SK-N-SH (cell line): ENCODE data around the gene SEMA3A. TPM values are rescaled to one million over a fixed set of nuclear protein-coding genes. Genes with fewer than 3 reads are reported as not detected.

Source experiments
- CTCF ChIA-PET: fragments of 300-600, 350-600 bp; formaldehyde crosslinking; extraction: SDS; loops from one replicate; lab custom pipeline; 2021; lab: Yijun Ruan, JAX
- POLR2A ChIA-PET: fragments of 350-600 bp; sonication (Branson Sonifier 250); formaldehyde crosslinking; extraction: SDS; loops from one replicate; lab custom pipeline; 2020; ENCODE audit warnings: antibody characterized with exemption, inconsistent platforms; lab: Yijun Ruan, JAX
- DNase-seq: peaks from one replicate; pipeline ENCODE4 v3.0.0; 2012
- H2AFZ ChIP-seq: fragments of 200-600 bp; sonication (generic); 2 replicates; pipeline ENCODE4 v1.8.1; 2016; ENCODE audit warnings: antibody characterized with exemption, mild to moderate bottlenecking, low read depth
- H3F3A ChIP-seq: fragments of 200-600 bp; sonication (generic); replicated peaks from 2 replicates; pipeline ENCODE3; 2016; ENCODE audit warnings: antibody characterized with exemption, mild to moderate bottlenecking; ENCODE audit not compliant: insufficient read depth
- H3K27ac ChIP-seq, 2 experiments: fragments of 200-500 bp in 1 of 2; fragments of 200-600 bp in 1 of 2; sonication (Bioruptor generic) in 1 of 2; sonication (generic), shearing (Covaris generic) in 1 of 2; 2 replicates each; pipeline versions ENCODE4 v1.5.1 to v1.6.1; 2014 to 2016; ENCODE audit warnings: low read depth in 2 of 2, inconsistent platforms in 1 of 2, low read length in 1 of 2, mild to moderate bottlenecking in 1 of 2, mixed read lengths in 1 of 2
- H3K27me3 ChIP-seq: fragments of 200-600 bp; sonication (generic), shearing (Covaris generic); 2 replicates; pipeline ENCODE4 v1.6.1; 2016; ENCODE audit warnings: mixed run types; ENCODE audit not compliant: insufficient read depth
- H3K36me3 ChIP-seq, 2 experiments: fragments of 200-500 bp in 1 of 2; fragments of 200-600 bp in 1 of 2; sonication (Bioruptor generic) in 1 of 2; sonication (generic) in 1 of 2; replicated peaks in 1 of 2; 2 replicates each; pipeline versions ENCODE3 to v1.5.1; 2014 to 2016; ENCODE audit warnings: low read length in 1 of 2, mild to moderate bottlenecking in 1 of 2; ENCODE audit not compliant: insufficient read depth in 2 of 2, control insufficient read depth in 1 of 2
- H3K4me1 ChIP-seq, 2 experiments: fragments of 200-500 bp in 1 of 2; fragments of 200-600 bp in 1 of 2; sonication (Bioruptor generic) in 1 of 2; sonication (generic), shearing (Covaris generic) in 1 of 2; 2 replicates each; pipeline versions ENCODE4 v1.5.1 to v1.6.1; 2014 to 2016; ENCODE audit warnings: low read depth in 1 of 2, low read length in 1 of 2, mixed run types in 1 of 2; ENCODE audit not compliant: insufficient read depth in 2 of 2, control insufficient read depth in 1 of 2
- H3K4me2 ChIP-seq: fragments of 200-600 bp; sonication (generic), shearing (Covaris generic); 2 replicates; pipeline ENCODE4 v1.6.1; 2017; ENCODE audit warnings: mixed run types
- H3K4me3 ChIP-seq, 2 experiments: fragments of 200-500 bp in 1 of 2; fragments of 200-600 bp in 1 of 2; sonication (Bioruptor generic) in 1 of 2; sonication (generic), shearing (Covaris generic) in 1 of 2; 2 replicates each; pipeline versions ENCODE4 v1.5.1 to v1.8.1; 2014 to 2016; ENCODE audit warnings: low read depth in 2 of 2, inconsistent platforms in 1 of 2, low read length in 1 of 2, mild to moderate bottlenecking in 1 of 2, mixed read lengths in 1 of 2, moderate library complexity in 1 of 2
- H3K79me2 ChIP-seq: fragments of 200-600 bp; sonication (generic); 2 replicates; pipeline ENCODE4 v1.8.1; 2017; ENCODE audit warnings: mild to moderate bottlenecking; ENCODE audit not compliant: insufficient read depth
- H3K9ac ChIP-seq: fragments of 200-600 bp; sonication (generic); 2 replicates; pipeline ENCODE4 v1.6.1; 2017; ENCODE audit warnings: mixed run types
- H3K9me2 ChIP-seq: fragments of 200-600 bp; sonication (generic); 2 replicates; pipeline ENCODE4 v1.6.1; 2017; ENCODE audit warnings: mixed run types
- H3K9me3 ChIP-seq: fragments of 200-600 bp; sonication (generic); 2 replicates; pipeline ENCODE4 v1.6.1; 2017; ENCODE audit warnings: mixed run types, mild to moderate bottlenecking, moderate library complexity
- H4K20me1 ChIP-seq: fragments of 200-600 bp; sonication (generic); 2 replicates; pipeline ENCODE4 v1.6.1; 2017; ENCODE audit warnings: mild to moderate bottlenecking, mixed run types; ENCODE audit not compliant: insufficient read depth
- CHD2 ChIP-seq: fragments of 150-350 bp; IDR thresholded peaks from 2 replicates; pipeline ENCODE4 v1.6.1; 2018; ENCODE audit warnings: low read length; ENCODE audit not compliant: partially characterized antibody
- ELF1 ChIP-seq: IDR thresholded peaks from 2 replicates; pipeline ENCODE4 v1.4.0; 2012
- EP300 ChIP-seq, 2 experiments: IDR thresholded peaks; 2 replicates each; pipeline versions ENCODE4 v1.4.0 to v1.6.1; 2012; ENCODE audit warnings: borderline replicate concordance in 1 of 2, low read depth in 1 of 2, low read length in 1 of 2
- EZH2phosphoT487 ChIP-seq: fragments of 200-600 bp; sonication (generic); IDR thresholded peaks from 2 replicates; pipeline ENCODE4 v1.6.1; 2017; ENCODE audit warnings: low read depth, mixed run types, mild to moderate bottlenecking, antibody characterized with exemption, moderate library complexity, borderline replicate concordance
- FOSL2 ChIP-seq: IDR thresholded peaks from 2 replicates; pipeline ENCODE4 v1.4.0; 2012; ENCODE audit warnings: low read depth, mild to moderate bottlenecking, moderate library complexity, borderline replicate concordance
- GATA2 ChIP-seq: sonication (generic); formaldehyde crosslinking; IDR thresholded peaks from 2 replicates; pipeline ENCODE4 v1.5.0; 2020; ENCODE audit warnings: mild to moderate bottlenecking, missing genetic modification reagents
- JUND ChIP-seq: IDR thresholded peaks from 2 replicates; pipeline ENCODE4 v1.4.0; 2012
- MEF2A ChIP-seq: IDR thresholded peaks from 2 replicates; pipeline ENCODE4 v1.4.0; 2012; ENCODE audit warnings: low read depth, borderline replicate concordance
- RAD21 ChIP-seq: IDR thresholded peaks from 2 replicates; pipeline ENCODE4 v1.6.1; 2012; ENCODE audit warnings: mild to moderate bottlenecking, low read length
- RXRA ChIP-seq: IDR thresholded peaks from 2 replicates; pipeline ENCODE4 v1.4.0; 2012; ENCODE audit warnings: low read depth, mild to moderate bottlenecking, borderline replicate concordance
- SIN3A ChIP-seq: IDR thresholded peaks from 2 replicates; pipeline ENCODE4 v1.6.1; 2012; ENCODE audit warnings: low read depth, mild to moderate bottlenecking, low read length, moderate library complexity, borderline replicate concordance
- TEAD4 ChIP-seq: IDR thresholded peaks from 2 replicates; pipeline ENCODE4 v1.4.0; 2012; ENCODE audit warnings: mild to moderate bottlenecking, borderline replicate concordance; ENCODE audit not compliant: insufficient read depth
- YY1 ChIP-seq: IDR thresholded peaks from 2 replicates; pipeline ENCODE4 v1.4.0; 2012; ENCODE audit warnings: low read depth, mild to moderate bottlenecking
- WGBS: methylation state at CpG from one replicate; pipeline ENCODE4 v1.1.6; 2017; ENCODE audit warnings: low lambda C conversion rate; 5-methylcytosine and 5-hydroxymethylcytosine counted together
- polyA plus RNA-seq, 3 experiments: library from polyadenylated mRNA; depleted of rRNA; stranded (reverse); fragments of >200 nt; gene quantifications; 2 replicates each; pipeline ENCODE4 v1.2.3, GENCODE V29; 2012
- TF ChIP-seq, protein P1 (sequence below): IDR thresholded peaks from 2 replicates; pipeline ENCODE4 v1.4.0; 2012; ENCODE audit warnings: low read depth
- TF ChIP-seq, protein P2 (sequence below): fragments of 150-350 bp; IDR thresholded peaks from 2 replicates; pipeline ENCODE4 v1.6.1; 2017; ENCODE audit warnings: antibody characterized with exemption, low read length, low read depth, borderline replicate concordance
- TF ChIP-seq, protein P3 (sequence below): IDR thresholded peaks from 2 replicates; pipeline ENCODE4 v1.6.1; 2012; ENCODE audit warnings: mild to moderate bottlenecking, low read depth, low read length, moderate library complexity
- TF ChIP-seq, protein P4 (sequence below): IDR thresholded peaks from 2 replicates; pipeline ENCODE4; 2012

The SEMA3A gene
- polyA plus RNA-seq, 1 of the 3 experiments (the other 2 are of a cell fraction) = 15.9 TPM

DNA sequence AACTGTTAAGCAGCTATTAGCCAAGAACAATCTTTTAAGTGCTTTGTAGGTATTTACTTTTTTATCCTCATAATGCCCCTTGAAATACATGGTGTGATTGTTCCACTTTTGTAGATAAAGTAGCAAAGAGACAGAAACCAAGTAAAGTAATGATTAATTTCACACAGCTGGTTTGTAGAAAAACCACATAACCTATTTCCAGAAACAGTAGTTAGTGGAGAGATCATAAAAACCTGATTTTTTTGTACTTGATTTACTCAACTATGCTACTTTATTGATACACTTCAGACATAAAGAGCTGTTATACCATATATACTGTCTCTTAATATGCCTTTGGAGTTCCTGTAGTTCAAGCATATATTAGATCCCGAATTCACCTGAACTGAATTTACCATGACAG is 118.4 kb downstream of the SEMA3A start:
- H3K36me3 ChIP-seq = peaks cover 0 to 4% of the 10 kb centered on the region in 2 experiments
- DNase-seq = no peak
- no peaks in the 10 kb centered on the region for H4K20me1 ChIP-seq
- H3K9me2 ChIP-seq = no peaks in the 10 kb centered on the region
- H3K4me2 ChIP-seq = no peak overlapping the region
- no peaks in the 10 kb centered on the region for H3K27me3 ChIP-seq
- H2AFZ ChIP-seq = no peak overlapping the region
- peaks cover 2 to 19% of the 10 kb centered on the region in 2 experiments; a peak in 2 of 4 replicates for H3K4me1 ChIP-seq
- no peak overlapping the region for H3K9ac ChIP-seq
- CTCF ChIA-PET = interaction anchor here (1.0 kb wide), 1 partner anchor 27 kb away, joined by 3 read pairs; no protein-coding TSS in a partner anchor
- WGBS = 88% methylated on average over 1 of the region's 1 CpG
- H3K79me2 ChIP-seq = no peaks in the 10 kb centered on the region
- H3K27ac ChIP-seq = no peak overlapping the region
- H3K9me3 ChIP-seq = no peaks in the 10 kb centered on the region
- no peak overlapping the region for H3K4me3 ChIP-seq
- POLR2A ChIA-PET = no interaction called here
- TF ChIP-seq MEF2A = no peak
- TF ChIP-seq, protein P1, sequence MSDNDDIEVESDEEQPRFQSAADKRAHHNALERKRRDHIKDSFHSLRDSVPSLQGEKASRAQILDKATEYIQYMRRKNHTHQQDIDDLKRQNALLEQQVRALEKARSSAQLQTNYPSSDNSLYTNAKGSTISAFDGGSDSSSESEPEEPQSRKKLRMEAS = no peak
- no peak for TF ChIP-seq RAD21
- TF ChIP-seq, protein P2, sequence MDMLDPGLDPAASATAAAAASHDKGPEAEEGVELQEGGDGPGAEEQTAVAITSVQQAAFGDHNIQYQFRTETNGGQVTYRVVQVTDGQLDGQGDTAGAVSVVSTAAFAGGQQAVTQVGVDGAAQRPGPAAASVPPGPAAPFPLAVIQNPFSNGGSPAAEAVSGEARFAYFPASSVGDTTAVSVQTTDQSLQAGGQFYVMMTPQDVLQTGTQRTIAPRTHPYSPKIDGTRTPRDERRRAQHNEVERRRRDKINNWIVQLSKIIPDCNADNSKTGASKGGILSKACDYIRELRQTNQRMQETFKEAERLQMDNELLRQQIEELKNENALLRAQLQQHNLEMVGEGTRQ = no peak
- no peak for TF ChIP-seq CHD2
- no peak for TF ChIP-seq EP300 (IDR thresholded peaks at IDR 0.05; ENCODE audit: borderline replicate concordance in 1 of 2, low read depth in 1 of 2, low read length in 1 of 2)
- no peak for TF ChIP-seq GATA2
- TF ChIP-seq, protein P3, sequence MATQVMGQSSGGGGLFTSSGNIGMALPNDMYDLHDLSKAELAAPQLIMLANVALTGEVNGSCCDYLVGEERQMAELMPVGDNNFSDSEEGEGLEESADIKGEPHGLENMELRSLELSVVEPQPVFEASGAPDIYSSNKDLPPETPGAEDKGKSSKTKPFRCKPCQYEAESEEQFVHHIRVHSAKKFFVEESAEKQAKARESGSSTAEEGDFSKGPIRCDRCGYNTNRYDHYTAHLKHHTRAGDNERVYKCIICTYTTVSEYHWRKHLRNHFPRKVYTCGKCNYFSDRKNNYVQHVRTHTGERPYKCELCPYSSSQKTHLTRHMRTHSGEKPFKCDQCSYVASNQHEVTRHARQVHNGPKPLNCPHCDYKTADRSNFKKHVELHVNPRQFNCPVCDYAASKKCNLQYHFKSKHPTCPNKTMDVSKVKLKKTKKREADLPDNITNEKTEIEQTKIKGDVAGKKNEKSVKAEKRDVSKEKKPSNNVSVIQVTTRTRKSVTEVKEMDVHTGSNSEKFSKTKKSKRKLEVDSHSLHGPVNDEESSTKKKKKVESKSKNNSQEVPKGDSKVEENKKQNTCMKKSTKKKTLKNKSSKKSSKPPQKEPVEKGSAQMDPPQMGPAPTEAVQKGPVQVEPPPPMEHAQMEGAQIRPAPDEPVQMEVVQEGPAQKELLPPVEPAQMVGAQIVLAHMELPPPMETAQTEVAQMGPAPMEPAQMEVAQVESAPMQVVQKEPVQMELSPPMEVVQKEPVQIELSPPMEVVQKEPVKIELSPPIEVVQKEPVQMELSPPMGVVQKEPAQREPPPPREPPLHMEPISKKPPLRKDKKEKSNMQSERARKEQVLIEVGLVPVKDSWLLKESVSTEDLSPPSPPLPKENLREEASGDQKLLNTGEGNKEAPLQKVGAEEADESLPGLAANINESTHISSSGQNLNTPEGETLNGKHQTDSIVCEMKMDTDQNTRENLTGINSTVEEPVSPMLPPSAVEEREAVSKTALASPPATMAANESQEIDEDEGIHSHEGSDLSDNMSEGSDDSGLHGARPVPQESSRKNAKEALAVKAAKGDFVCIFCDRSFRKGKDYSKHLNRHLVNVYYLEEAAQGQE = no peak
- TF ChIP-seq, protein P4, sequence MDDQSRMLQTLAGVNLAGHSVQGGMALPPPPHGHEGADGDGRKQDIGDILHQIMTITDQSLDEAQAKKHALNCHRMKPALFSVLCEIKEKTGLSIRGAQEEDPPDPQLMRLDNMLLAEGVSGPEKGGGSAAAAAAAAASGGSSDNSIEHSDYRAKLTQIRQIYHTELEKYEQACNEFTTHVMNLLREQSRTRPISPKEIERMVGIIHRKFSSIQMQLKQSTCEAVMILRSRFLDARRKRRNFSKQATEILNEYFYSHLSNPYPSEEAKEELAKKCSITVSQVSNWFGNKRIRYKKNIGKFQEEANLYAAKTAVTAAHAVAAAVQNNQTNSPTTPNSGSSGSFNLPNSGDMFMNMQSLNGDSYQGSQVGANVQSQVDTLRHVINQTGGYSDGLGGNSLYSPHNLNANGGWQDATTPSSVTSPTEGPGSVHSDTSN = no peak
- no peak for TF ChIP-seq FOSL2
- TF ChIP-seq YY1 = no peak
- no peak for TF ChIP-seq TEAD4
- TF ChIP-seq RXRA = no peak
- TF ChIP-seq JUND = no peak
- TF ChIP-seq ELF1 = no peak
- TF ChIP-seq EZH2phosphoT487 = no peak
- TF ChIP-seq SIN3A = no peak
- peaks cover 11% of the 10 kb centered on the region for H3F3A ChIP-seq
